Measurements from ENCODE around the gene GPC6. TPM values are rescaled to one million over a fixed set of nuclear protein-coding genes. Genes with fewer than 3 reads are reported as not detected.
"Not testable (repeated sequence)": the region's sequence is repeated elsewhere in the genome, so short reads cannot be mapped to it uniquely, and the experiment has no call there.

GPC6 gene
- total RNA-seq, 1 donor from 2014 or later, result 8.4 TPM

GRCh38 chr13:94199135-94199534 is 972.5 kb downstream of the GPC6 start:
- ATAC-seq (no peak), DNase-seq (no peak)
- intact Hi-C loops (cut with DNase I), result no loop called here
- no peaks in the 10 kb centered on the region for H3K4me1 ChIP-seq
- no peak overlapping the region for H3K27ac ChIP-seq
- no peak overlapping the region for H3K4me3 ChIP-seq
- no peaks in the 10 kb centered on the region for H3K27me3 ChIP-seq
- TF ChIP-seq CTCF (IDR thresholded peaks at IDR 0.05), result no peak
- H3K9me3 ChIP-seq, result no peaks in the 10 kb centered on the region
- no peaks in the 10 kb centered on the region for H3K36me3 ChIP-seq

GRCh38 chr13:94201022-94201421 is 974.4 kb downstream of the GPC6 start:
- no peak for ATAC-seq
- H3K27me3 ChIP-seq, result no peaks in the 10 kb centered on the region
- no peak for DNase-seq
- TF ChIP-seq CTCF (IDR thresholded peaks at IDR 0.05), result no peak
- no peak overlapping the region for H3K4me3 ChIP-seq
- H3K9me3 ChIP-seq, result no peaks in the 10 kb centered on the region
- intact Hi-C loops (cut with DNase I), result no loop called here
- H3K4me1 ChIP-seq, result no peaks in the 10 kb centered on the region
- H3K27ac ChIP-seq, result no peak overlapping the region
- no peaks in the 10 kb centered on the region for H3K36me3 ChIP-seq

GRCh38 chr13:94204163-94204562 is 977.6 kb downstream of the GPC6 start:
- intact Hi-C loops (cut with DNase I), result no loop called here
- no peak for DNase-seq
- ATAC-seq, result no peak

GRCh38 chr13:94204946-94205345 is 978.3 kb downstream of the GPC6 start:
- DNase-seq, result no peak
- no peaks in the 10 kb centered on the region for H3K36me3 ChIP-seq
- H3K27ac ChIP-seq, result no peak overlapping the region
- no peaks in the 10 kb centered on the region for H3K9me3 ChIP-seq
- no peak for TF ChIP-seq CTCF (IDR thresholded peaks at IDR 0.05)
- no peak for ATAC-seq
- H3K27me3 ChIP-seq, result no peaks in the 10 kb centered on the region
- intact Hi-C loops (cut with DNase I), result no loop called here
- no peaks in the 10 kb centered on the region for H3K4me1 ChIP-seq
- H3K4me3 ChIP-seq, result no peak overlapping the region

More at GRCh38 chr13:94204163-94204562, 977.6 kb downstream of the GPC6 start:
- no peaks in the 10 kb centered on the region for H3K27me3 ChIP-seq
- H3K9me3 ChIP-seq, result no peaks in the 10 kb centered on the region
- H3K36me3 ChIP-seq, result no peaks in the 10 kb centered on the region
- H3K27ac ChIP-seq, result no peak overlapping the region
- no peaks in the 10 kb centered on the region for H3K4me1 ChIP-seq
- no peak for TF ChIP-seq CTCF (IDR thresholded peaks at IDR 0.05)
- no peak overlapping the region for H3K4me3 ChIP-seq

- DNase-seq (no peak), ATAC-seq (no peak)
- Histone ChIP-seq H3K9me3 (no peaks in the 10 kb centered on the region), H3K4me3 (no peak overlapping the region), H3K27ac (no peak overlapping the region), H3K36me3 (no peaks in the 10 kb centered on the region), H3K27me3 (no peaks in the 10 kb centered on the region), H3K4me1 (no peaks in the 10 kb centered on the region)
- no peak for TF ChIP-seq CTCF (IDR thresholded peaks at IDR 0.05)
- intact Hi-C loops (cut with DNase I), result no loop called here
Observed at GRCh38 chr13:94205896-94206295, 979.3 kb downstream of the GPC6 start.

GRCh38 chr13:94209117-94209516 is 982.5 kb downstream of the GPC6 start:
- no peak overlapping the region for H3K27ac ChIP-seq
- ATAC-seq (no peak), DNase-seq (no peak)
- TF ChIP-seq CTCF (IDR thresholded peaks at IDR 0.05), result no peak
- no peaks in the 10 kb centered on the region for H3K27me3 ChIP-seq
- intact Hi-C loops (cut with DNase I), result no loop called here
- H3K4me1 ChIP-seq, result no peaks in the 10 kb centered on the region
- no peaks in the 10 kb centered on the region for H3K9me3 ChIP-seq
- no peaks in the 10 kb centered on the region for H3K36me3 ChIP-seq
- H3K4me3 ChIP-seq, result no peak overlapping the region

- H3K4me3 ChIP-seq; H3K9me3 ChIP-seq; H3K27me3 ChIP-seq; H3K27ac ChIP-seq; H3K4me1 ChIP-seq; ATAC-seq; intact Hi-C loops (cut with DNase I); H3K36me3 ChIP-seq; DNase-seq: not testable (repeated sequence)
Observed at GRCh38 chr13:94209913-94210312, 983.3 kb downstream of the GPC6 start.

Data from upper lobe of right lung (tissue), 1 donor.